NT2/D1 (cell line): ENCODE measurements around the gene SPSB3.

ENCODE experiments used
- SUZ12 ChIP-seq: IDR thresholded peaks from 2 replicates; pipeline ENCODE4 v1.6.1; 2011; ENCODE audit not compliant: insufficient read length, insufficient read depth; ENCODE audit errors: extremely low read depth
- YY1 ChIP-seq: IDR thresholded peaks from 2 replicates; pipeline ENCODE4 v1.6.1; 2011; ENCODE audit not compliant: insufficient read length, insufficient read depth
- ZNF274 ChIP-seq: IDR thresholded peaks from 2 replicates; pipeline ENCODE4 v1.6.1; 2011; ENCODE audit warnings: mild to moderate bottlenecking, low read depth, low read length

GRCh38 chr16:1731073-1731472 is 51.3 kb downstream of the SPSB3 start:
- no peak for TF ChIP-seq ZNF274
- TF ChIP-seq YY1 = no peak
- TF ChIP-seq SUZ12 = no peak
